Fibroblast of lung (primary cell): ENCODE measurements around the gene ZNF750. TPM values are rescaled to one million over a fixed set of nuclear protein-coding genes. Genes with fewer than 3 reads are reported as not detected.
A peak's percentile ranks its signal among the peaks of the same experiment; 100 is the strongest.

ENCODE experiments used
- DNase-seq, 2 donors: peaks; one replicate each; pipeline versions ENCODE4 v3.0.0 to v3.0.0-alpha.2; 2010; ENCODE audit warnings: low read depth in 2 of 2
- H2AFZ ChIP-seq: 2 replicates; pipeline ENCODE4 v1.5.1; 2012; ENCODE audit warnings: low read length, control low read depth, inconsistent platforms
- H3K27ac ChIP-seq: 2 replicates; pipeline ENCODE4 v1.5.1; 2011; ENCODE audit warnings: low read length, control low read depth; ENCODE audit not compliant: insufficient read depth
- H3K27me3 ChIP-seq: 2 replicates; pipeline ENCODE4 v1.5.1; 2011; ENCODE audit warnings: mild to moderate bottlenecking, low read length; ENCODE audit not compliant: control insufficient read depth, insufficient read depth
- H3K36me3 ChIP-seq: 2 replicates; pipeline ENCODE4 v1.5.1; 2011; ENCODE audit warnings: low read length; ENCODE audit not compliant: control insufficient read depth, insufficient read depth
- H3K4me1 ChIP-seq: 2 replicates; pipeline ENCODE4 v1.5.1; 2011; ENCODE audit warnings: low read length; ENCODE audit not compliant: control insufficient read depth, insufficient read depth; ENCODE audit errors: extremely low read depth
- H3K4me2 ChIP-seq: 2 replicates; pipeline ENCODE4 v1.5.1; 2011; ENCODE audit warnings: low read length, control low read depth; ENCODE audit not compliant: insufficient read depth; ENCODE audit errors: extremely low read depth
- H3K4me3 ChIP-seq, 4 experiments: fragments of 200-600 bp in 1 of 4; sonication (generic) in 1 of 4; replicated peaks in 1 of 4; 2 replicates each; pipeline ENCODE4 v1.5.1; 2011 to 2016; ENCODE audit warnings: low read length in 4 of 4, low read depth in 3 of 4, mild to moderate bottlenecking in 3 of 4, control low read depth in 2 of 4, inconsistent platforms in 1 of 4, mixed read lengths in 1 of 4; ENCODE audit not compliant: insufficient read depth in 1 of 4; ENCODE audit errors: control extremely low read depth in 1 of 4
- H3K79me2 ChIP-seq: 2 replicates; pipeline ENCODE4 v1.5.1; 2012; ENCODE audit warnings: mild to moderate bottlenecking, low read length, inconsistent platforms; ENCODE audit not compliant: control insufficient read depth, insufficient read depth
- H3K9ac ChIP-seq: 2 replicates; pipeline ENCODE4 v1.5.1; 2011; ENCODE audit warnings: mild to moderate bottlenecking, low read length, control low read depth; ENCODE audit not compliant: insufficient read depth
- H3K9me3 ChIP-seq: 2 replicates; pipeline ENCODE4 v1.5.1; 2012; ENCODE audit warnings: low read depth, low read length; ENCODE audit not compliant: control insufficient read depth, insufficient read depth
- H4K20me1 ChIP-seq: 2 replicates; pipeline ENCODE4 v1.5.1; 2011; ENCODE audit warnings: low read length; ENCODE audit not compliant: control insufficient read depth, insufficient read depth; ENCODE audit errors: extremely low read depth
- EZH2 ChIP-seq: IDR thresholded peaks from 2 replicates; pipeline ENCODE4 v1.5.1; 2012; ENCODE audit warnings: low read length, control low read depth, mild to moderate bottlenecking; ENCODE audit errors: missing control alignments
- polyA plus RNA-seq, 2 donors: library from polyadenylated mRNA; depleted of rRNA in 1 of 2; stranded (reverse) in 1 of 2; unstranded in 1 of 2; fragments of >200 nt; gene quantifications; 2 replicates each; pipeline ENCODE4 v1.2.1, GENCODE V29; 2011 to 2012; ENCODE audit warnings: missing spikeins in 1 of 2
- total RNA-seq: library from RNA; depleted of rRNA; stranded (reverse); fragments of >200 nt; gene quantifications from 2 replicates; pipeline ENCODE4 v1.2.1, GENCODE V29; 2014
- TF ChIP-seq, protein P1 (sequence below), 2 donors: IDR thresholded peaks in 1 of 2; conservative IDR thresholded peaks in 1 of 2; 1 replicate in 1 of 2; 2 replicates in 1 of 2; pipeline ENCODE4 v1.5.1; 2011 to 2012; ENCODE audit warnings: low read length in 2 of 2, control low read depth in 1 of 2, inconsistent platforms in 1 of 2, low read depth in 1 of 2, mild to moderate bottlenecking in 1 of 2

Gene ZNF750
- total and polyA plus RNA-seq, 2 donors (not counting 1 experiment from before 2014, with no cell fraction given), result not detected

DNA sequence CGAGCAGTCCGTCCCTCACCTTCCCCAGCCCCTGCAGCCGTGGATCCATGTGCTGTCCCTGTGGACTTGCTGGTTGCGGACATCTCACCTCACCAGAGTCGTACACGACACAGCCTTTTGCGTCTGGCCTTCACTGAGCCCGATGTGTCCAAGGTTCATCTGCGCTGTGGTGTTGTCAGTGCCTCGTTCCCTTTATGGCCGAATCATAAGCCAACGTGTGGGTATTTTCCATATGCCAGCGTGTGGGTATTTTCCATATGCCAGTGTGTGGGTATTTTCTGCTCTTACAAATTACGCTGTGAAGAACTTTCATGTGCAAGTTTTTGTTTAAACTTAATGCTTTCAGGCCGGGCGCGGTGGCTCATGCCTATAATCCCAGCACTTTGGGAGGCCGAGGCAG, 56.3 kb downstream of the ZNF750 start:
- H3K9me3 ChIP-seq, result no peaks in the 10 kb centered on the region
- H3K4me2 ChIP-seq, result no peak overlapping the region
- DNase-seq, result no peak
- no peak overlapping the region for H3K9ac ChIP-seq
- TF ChIP-seq EZH2, result no peak
- TF ChIP-seq, protein P1, sequence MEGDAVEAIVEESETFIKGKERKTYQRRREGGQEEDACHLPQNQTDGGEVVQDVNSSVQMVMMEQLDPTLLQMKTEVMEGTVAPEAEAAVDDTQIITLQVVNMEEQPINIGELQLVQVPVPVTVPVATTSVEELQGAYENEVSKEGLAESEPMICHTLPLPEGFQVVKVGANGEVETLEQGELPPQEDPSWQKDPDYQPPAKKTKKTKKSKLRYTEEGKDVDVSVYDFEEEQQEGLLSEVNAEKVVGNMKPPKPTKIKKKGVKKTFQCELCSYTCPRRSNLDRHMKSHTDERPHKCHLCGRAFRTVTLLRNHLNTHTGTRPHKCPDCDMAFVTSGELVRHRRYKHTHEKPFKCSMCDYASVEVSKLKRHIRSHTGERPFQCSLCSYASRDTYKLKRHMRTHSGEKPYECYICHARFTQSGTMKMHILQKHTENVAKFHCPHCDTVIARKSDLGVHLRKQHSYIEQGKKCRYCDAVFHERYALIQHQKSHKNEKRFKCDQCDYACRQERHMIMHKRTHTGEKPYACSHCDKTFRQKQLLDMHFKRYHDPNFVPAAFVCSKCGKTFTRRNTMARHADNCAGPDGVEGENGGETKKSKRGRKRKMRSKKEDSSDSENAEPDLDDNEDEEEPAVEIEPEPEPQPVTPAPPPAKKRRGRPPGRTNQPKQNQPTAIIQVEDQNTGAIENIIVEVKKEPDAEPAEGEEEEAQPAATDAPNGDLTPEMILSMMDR (conservative IDR thresholded peaks at IDR 0.05 in 1 of 2, IDR thresholded peaks at IDR 0.05 in 1 of 2; ENCODE audit: low read depth in 1 of 2, low read length in 2 of 2), result no peak
- H3K4me3 ChIP-seq, result no peak overlapping the region
- no peaks in the 10 kb centered on the region for H3K27me3 ChIP-seq
- peaks cover 2% of the 10 kb centered on the region for H3K4me1 ChIP-seq
- H3K36me3 ChIP-seq, result peaks cover 12% of the 10 kb centered on the region
- H3K79me2 ChIP-seq, result no peaks in the 10 kb centered on the region
- H4K20me1 ChIP-seq, result no peaks in the 10 kb centered on the region
- H2AFZ ChIP-seq, result no peak overlapping the region
- H3K27ac ChIP-seq, result no peak overlapping the region

DNA sequence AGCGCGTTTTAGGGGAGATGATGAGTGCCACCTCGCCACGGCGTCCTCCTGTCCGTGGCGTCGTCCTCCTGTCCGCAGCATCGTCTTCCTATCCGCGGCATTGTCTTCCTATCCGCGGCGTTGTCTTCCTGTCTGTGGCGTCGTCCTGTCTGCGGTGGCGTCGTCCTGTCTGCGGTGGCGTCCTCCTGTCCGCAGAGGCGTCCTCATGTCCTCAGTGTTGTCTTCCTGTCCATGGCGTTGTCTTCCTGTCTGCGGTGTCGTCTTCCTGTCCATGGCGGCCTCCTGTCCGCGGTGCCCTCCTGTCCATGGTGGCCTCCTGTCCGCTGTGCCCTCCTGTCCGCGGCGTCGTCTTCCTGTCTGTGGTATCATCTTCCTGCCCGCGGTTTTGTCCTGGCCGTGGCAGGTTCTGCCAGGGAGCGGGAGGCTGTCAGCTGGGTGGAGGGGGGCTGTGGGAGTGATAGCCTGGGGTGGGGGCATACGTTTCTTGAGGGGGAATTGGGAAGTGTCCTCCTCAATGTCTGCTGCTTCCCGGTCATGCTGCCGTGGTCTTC, 57.1 kb downstream of the ZNF750 start:
- H3K27me3 ChIP-seq, result no peaks in the 10 kb centered on the region
- DNase-seq, result no peak
- H2AFZ ChIP-seq, result no peak overlapping the region
- no peaks in the 10 kb centered on the region for H3K79me2 ChIP-seq
- H4K20me1 ChIP-seq, result no peaks in the 10 kb centered on the region
- peaks cover 2% of the 10 kb centered on the region for H3K4me1 ChIP-seq
- H3K36me3 ChIP-seq, result peaks cover 12% of the 10 kb centered on the region
- no peak overlapping the region for H3K9ac ChIP-seq
- H3K4me3 ChIP-seq, result no peak overlapping the region
- H3K27ac ChIP-seq, result no peak overlapping the region
- H3K9me3 ChIP-seq, result no peaks in the 10 kb centered on the region
- TF ChIP-seq, protein P1 (conservative IDR thresholded peaks at IDR 0.05 in 1 of 2, IDR thresholded peaks at IDR 0.05 in 1 of 2; ENCODE audit: low read depth in 1 of 2, low read length in 2 of 2), result no peak
- TF ChIP-seq EZH2, result no peak
- H3K4me2 ChIP-seq, result no peak overlapping the region

DNA sequence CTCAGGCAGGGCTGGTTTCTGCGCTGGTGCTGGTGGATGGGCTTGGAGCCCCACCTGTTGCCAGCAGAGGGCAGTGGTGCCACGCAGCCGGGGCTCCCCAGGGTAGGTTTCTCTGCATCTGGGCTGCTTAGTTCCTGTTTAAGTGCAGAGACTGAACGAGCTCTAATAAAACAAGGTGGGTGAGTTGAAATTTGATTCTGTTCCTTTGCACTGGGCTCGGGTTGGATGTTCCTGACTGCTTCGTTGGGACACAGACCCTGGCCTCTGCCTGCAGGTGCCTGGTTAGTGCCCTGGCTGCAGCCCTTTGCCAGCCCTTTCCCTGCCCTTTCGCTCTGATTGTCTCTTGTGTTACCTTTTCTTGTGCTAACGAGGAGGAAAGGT, 57.9 kb downstream of the ZNF750 start:
- no peak overlapping the region for H3K9ac ChIP-seq
- H3K4me1 ChIP-seq, result peaks cover 2% of the 10 kb centered on the region
- H3K27me3 ChIP-seq, result no peaks in the 10 kb centered on the region
- H3K9me3 ChIP-seq, result no peaks in the 10 kb centered on the region
- no peak overlapping the region for H2AFZ ChIP-seq
- H4K20me1 ChIP-seq, result no peaks in the 10 kb centered on the region
- H3K79me2 ChIP-seq, result no peaks in the 10 kb centered on the region
- DNase-seq, result peak; percentile 48 to 76
- TF ChIP-seq EZH2, result no peak
- TF ChIP-seq, protein P1 (conservative IDR thresholded peaks at IDR 0.05 in 1 of 2, IDR thresholded peaks at IDR 0.05 in 1 of 2; ENCODE audit: low read depth in 1 of 2, low read length in 2 of 2), result peak; percentile 97 to 99
- H3K4me2 ChIP-seq, result no peak overlapping the region
- H3K36me3 ChIP-seq, result peaks cover 12% of the 10 kb centered on the region
- no peak overlapping the region for H3K4me3 ChIP-seq
- no peak overlapping the region for H3K27ac ChIP-seq
